Left kidney (tissue), 2 donors: Measurements from ENCODE around the gene RIN3. TPM values are rescaled to one million over a fixed set of nuclear protein-coding genes. Genes with fewer than 3 reads are reported as not detected.
A peak's percentile ranks its signal among the peaks of the same experiment; 100 is the strongest.
"Not testable (repeated sequence)": the region's sequence is repeated elsewhere in the genome, so short reads cannot be mapped to it uniquely, and the experiment has no call there.

Experiments used
- DNase-seq: peaks from one replicate; pipeline ENCODE4 v3.0.0-alpha.2; 2013
- polyA plus RNA-seq: library from polyadenylated mRNA; unstranded; fragments of 120-200 nt; gene quantifications from one replicate; pipeline ENCODE4 v1.2.1, GENCODE V29; 2013; ENCODE audit not compliant: insufficient read length

RIN3 gene
- polyA plus RNA-seq, 1 donor: 4.7 TPM

- no peak for DNase-seq
Observed at GRCh38 chr14:92665661-92666110, 152.1 kb downstream of the RIN3 start.

GRCh38 chr14:92666251-92666650 lies 152.7 kb downstream of the RIN3 start:
- DNase-seq: no peak

- no peak for DNase-seq
Observed at GRCh38 chr14:92668276-92668973, 154.8 kb downstream of the RIN3 start.

GRCh38 chr14:92670160-92670559 lies 156.6 kb downstream of the RIN3 start:
- no peak for DNase-seq

GRCh38 chr14:92670643-92671366 lies 157.2 kb downstream of the RIN3 start:
- DNase-seq: no peak

- no peak for DNase-seq
Observed at GRCh38 chr14:92673601-92674150, 160.1 kb downstream of the RIN3 start.

- DNase-seq: no peak
Observed at GRCh38 chr14:92675421-92675820, 161.8 kb downstream of the RIN3 start.

GRCh38 chr14:92675976-92676375 lies 162.4 kb downstream of the RIN3 start:
- DNase-seq: no peak

- no peak for DNase-seq
Observed at GRCh38 chr14:92676403-92677086, 163.0 kb downstream of the RIN3 start.

- no peak for DNase-seq
Observed at GRCh38 chr14:92677087-92677668, 163.6 kb downstream of the RIN3 start.

- no peak for DNase-seq
Observed at GRCh38 chr14:92677955-92678354, 164.4 kb downstream of the RIN3 start.

GRCh38 chr14:92678766-92679165 lies 165.2 kb downstream of the RIN3 start:
- DNase-seq: no peak

- DNase-seq: no peak
Observed at GRCh38 chr14:92679246-92679645, 165.7 kb downstream of the RIN3 start.

GRCh38 chr14:92680330-92680729 lies 166.7 kb downstream of the RIN3 start:
- not testable (repeated sequence) for DNase-seq

GRCh38 chr14:92680781-92681650 lies 167.4 kb downstream of the RIN3 start:
- DNase-seq: peak; percentile 54

GRCh38 chr14:92683041-92683440 lies 169.5 kb downstream of the RIN3 start:
- DNase-seq: no peak

GRCh38 chr14:92684801-92685560 lies 171.4 kb downstream of the RIN3 start:
- no peak for DNase-seq

- no peak for DNase-seq
Observed at GRCh38 chr14:92685784-92686355, 172.3 kb downstream of the RIN3 start.

- DNase-seq: no peak
Observed at GRCh38 chr14:92686411-92686899, 172.9 kb downstream of the RIN3 start.

GRCh38 chr14:92686900-92687427 lies 173.4 kb downstream of the RIN3 start:
- peak; percentile 65 for DNase-seq
